Activated CD8-positive, alpha-beta memory T cell treated with anti-CD3 and anti-CD28 coated beads, Interleukin-2, amount 50 U/mL, for 24 hours (primary cell): ENCODE results near the gene KRT9.

Source experiments
- DNase-seq: peaks from one replicate; pipeline ENCODE4 v3.0.0-alpha.2; 2020; ENCODE audit errors: extremely low read depth

Gene KRT9

GRCh38 chr17:41529491-41529915, 42.4 kb downstream of the KRT9 start:
- no peak for DNase-seq

DNA sequence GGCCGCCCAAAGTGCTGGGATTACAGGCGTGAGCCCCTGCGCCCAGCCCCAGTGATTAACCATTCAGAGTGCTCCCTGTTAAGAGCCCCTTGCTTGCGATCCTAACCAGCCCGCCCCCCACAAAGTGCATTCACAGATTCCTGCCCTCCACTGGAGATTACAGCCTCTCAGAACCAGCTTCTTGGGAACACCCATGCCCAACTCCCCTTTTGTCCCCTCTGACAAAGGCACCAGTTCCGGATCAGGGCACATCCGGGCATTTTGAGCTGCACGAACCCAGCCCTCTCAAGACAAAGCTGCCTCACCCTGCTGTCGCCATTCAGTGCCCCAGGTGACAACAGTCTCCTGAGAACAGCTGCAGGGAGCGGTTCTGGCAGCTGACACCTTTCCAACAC, 42.9 kb downstream of the KRT9 start:
- DNase-seq, result no peak

DNA sequence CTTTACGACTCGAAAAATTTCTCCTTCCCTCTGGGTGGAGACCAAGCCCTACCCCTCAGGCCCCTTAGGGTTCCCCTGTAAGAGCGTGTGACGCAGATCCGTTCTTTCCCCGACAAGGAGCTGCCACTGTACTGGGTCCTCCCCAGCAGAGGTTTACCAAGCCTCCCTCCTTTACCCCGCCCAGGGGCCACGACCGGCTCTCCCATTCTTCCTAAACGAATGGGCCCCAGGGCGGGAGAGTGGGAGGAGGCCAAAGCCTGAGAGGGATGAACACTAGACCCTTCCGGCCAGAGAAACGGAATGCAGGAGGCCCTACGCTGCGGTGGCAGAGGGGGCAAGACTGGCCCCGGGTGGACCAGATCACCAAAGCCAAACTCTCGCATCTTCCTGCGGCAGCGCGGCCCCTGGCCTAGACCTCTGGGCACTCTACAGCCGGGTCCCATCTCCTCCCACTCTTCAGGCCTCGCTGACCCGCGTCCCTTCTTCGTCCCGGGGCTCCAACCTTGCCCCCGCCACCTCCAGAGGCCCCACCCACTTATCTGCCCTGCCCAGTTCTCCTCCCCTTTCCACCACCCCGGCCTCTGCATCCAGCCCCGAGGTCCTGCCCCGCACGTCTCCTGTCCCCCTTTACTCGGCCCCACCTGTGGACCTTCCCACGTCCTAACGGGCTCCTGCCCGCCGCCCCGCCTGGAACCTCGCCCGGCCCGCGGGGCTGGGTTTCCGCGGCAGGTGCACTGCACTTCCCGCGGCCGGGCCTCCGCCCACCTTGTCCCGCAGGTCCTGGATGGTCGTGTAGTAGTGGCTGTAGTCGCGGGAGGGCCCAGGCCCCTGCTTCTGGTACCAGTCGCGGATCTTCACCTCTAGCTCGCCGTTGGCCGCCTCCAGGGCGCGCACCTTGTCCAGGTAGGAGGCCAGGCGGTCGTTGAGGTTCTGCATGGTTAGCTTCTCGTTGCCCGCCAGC, 44.5 kb downstream of the KRT9 start:
- DNase-seq, result no peak

DNA sequence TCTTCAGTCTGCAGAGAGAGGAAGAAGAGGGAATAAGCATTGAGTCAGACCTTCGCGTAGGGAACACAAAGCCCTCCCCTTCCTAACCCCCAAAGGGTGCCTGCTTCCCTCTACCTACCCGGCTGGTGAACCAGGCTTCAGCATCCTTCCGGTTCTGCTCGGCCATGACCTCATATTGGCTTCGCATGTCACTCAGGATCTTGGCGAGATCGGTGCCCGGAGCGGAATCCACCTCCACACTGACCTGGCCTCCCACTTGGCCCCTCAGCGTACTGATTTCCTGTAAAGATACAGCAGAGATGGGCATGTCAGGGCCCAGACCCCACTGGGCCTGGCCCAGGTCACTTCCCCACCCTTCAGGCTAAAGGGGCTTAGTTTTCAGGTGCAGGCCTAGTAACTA, 47.6 kb downstream of the KRT9 start:
- no peak for DNase-seq

- no peak for DNase-seq
Measured at GRCh38 chr17:41523787-41524186, 48.1 kb downstream of the KRT9 start.

DNA sequence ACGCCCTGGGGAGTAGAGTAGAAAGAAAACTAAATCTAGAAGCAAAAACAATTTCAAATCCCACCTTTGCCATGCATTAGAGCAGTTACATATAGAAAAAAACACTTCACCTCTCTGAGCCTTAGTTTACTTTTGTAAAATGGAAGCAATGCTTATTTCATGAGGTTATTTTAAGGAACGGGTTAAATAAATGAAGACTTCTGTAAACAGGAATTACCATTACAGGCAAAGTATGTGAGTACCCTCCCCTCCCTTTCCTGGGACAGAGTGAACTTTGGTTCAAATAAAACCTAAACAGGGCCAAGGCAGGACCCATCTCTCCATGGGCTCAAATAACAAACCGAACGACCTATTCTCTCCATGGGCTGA, 48.6 kb downstream of the KRT9 start:
- no peak for DNase-seq

DNA sequence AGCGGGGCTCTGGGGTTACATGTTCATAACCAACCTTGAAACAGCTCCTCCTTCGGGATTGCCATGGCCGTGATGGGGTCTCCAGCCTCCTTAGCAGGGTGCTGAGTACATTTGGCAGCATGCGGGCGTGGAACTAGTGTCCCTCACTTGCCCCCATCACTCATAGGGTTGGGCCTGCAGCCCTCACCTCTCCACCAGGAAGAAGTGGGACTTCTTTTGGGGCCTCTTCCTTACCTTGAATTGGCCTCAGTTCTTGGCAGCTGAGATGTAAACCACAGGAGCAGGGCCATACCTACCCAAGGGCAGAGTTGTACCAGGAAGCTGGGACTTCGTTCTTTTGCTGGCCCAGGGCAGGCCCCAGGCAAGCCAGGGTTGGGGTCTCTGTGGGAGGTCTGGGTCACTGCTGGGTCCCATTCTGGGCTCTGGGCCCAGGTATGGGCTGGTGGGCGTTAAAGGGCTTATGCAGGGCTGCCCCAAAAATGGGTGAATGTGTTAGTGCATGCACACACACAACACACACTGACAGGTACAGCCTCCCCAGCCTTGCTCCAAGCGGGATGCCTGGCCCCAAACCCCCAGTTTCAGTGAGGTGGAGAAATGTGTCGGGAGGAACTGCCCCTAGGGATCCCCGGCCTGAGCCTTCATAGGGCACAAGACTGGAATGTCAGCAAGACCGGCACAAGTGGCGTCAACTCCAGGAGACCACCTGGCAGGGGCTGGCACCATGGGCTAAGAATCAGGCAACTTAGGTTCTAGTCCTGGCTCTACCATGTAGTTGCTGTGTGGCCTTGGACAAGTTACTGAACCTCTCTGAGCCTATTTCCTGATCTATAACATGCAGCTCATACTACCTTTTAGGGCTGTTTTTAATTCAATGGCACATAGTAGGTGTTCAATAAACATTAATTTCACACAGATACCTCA, 49.3 kb downstream of the KRT9 start:
- no peak for DNase-seq

DNA sequence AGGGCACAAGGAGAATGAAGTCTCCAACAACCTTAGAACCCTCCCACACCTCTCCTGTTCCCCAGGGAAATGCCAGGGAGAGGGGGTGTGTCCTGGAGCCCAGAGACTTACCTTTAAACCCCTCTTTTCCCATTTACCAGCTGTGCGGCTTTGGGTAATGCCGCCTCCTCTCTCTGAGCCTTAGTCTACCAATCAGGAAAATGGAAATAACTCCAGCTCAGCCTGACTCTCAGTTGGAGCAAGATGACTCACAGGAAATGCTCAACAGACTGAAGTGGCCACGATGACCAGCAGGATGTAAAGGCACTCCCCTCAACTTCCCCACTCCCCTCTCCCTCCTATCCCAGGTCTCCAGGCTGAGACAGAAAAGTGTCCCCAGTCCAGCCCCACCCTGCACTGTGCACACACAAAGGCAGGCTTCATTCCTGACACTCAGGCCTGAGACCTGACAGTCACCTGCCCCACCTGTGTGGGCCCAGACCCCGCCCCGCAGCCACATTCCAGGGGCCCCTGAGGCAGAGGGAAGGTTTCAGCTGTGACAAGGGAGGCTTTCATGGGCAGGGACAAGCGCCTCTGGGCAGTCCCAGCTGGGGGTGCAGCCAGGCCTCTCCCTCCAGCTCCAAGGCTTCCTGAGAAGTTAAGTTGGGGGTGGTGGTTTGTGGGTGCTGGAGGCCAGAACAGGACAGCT, 50.1 kb downstream of the KRT9 start:
- DNase-seq, result no peak

GRCh38 chr17:41520821-41521521, 50.9 kb downstream of the KRT9 start:
- DNase-seq, result no peak

DNA sequence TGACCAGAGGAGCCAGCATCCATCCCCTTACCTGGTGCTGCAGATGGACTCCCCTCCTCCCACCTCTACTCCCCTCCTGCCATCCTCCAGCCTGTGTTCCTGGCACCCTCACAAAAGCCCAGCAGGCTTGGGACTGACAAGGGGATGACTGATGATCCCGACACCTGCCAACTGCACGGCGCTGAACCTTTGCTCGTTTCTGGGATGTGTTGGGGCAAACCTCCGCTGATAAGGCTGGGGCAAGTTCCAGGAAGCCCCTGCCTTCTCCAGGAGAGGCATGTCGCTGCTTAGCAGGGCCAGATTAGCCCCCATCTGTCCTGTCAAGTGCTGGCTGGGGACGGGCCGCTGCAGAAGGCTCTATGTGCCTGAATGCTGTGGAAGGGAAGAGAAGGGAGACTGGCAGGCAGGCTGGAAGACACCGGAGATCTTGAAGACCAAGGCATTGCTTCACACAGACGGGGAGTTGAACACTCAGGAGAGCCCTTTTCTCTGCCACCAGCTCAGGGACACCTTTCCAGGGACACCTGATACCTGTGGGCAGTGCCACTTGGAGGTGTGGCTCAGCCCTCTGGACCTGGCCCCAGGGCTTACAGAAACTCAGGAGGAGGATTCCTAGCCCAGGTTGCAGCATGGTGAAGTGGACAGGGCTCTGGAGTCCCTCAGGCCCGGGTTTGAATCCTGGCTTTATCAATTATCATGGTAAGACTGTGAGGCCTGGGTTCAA, 52.2 kb downstream of the KRT9 start:
- DNase-seq, result no peak

DNA sequence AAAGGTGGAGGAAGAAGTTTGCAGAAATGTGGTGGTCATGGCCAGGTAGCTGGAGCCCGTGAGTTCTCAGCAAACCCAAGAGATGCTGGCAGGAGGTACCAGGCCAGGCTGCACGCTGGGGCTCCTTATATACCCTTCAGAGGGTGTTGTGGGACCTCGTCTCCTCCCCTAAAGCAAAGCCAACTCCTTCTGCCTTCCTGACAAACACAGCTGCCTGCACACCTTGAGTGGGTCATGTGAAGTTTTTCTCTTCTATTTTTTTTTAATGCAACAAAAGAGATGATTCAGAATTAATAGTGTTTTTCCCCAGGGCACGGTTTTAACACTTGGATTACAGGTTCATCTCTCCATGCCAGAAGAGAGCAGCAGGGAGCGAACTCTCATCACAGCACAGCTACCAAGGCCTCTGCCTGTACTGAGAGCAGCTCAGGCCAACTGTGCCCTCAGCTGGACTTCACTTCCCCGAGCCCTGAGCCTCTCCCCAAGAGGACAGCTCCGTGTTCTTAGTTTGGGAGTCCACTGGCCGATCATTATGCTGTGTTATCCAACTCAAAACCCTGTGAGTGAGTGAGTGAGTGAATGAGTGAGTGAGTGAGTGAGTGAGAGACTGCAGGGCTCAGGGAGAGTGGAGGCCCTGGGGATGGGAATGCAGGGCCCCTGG, 52.9 kb downstream of the KRT9 start, which contains the start of gene KRT15:
Gene KRT15 (minus strand): TSS at position 102 of the 661 bp plus-strand sequence. CDS start 63 bp downstream, at position 39.
- DNase-seq, result no peak

DNA sequence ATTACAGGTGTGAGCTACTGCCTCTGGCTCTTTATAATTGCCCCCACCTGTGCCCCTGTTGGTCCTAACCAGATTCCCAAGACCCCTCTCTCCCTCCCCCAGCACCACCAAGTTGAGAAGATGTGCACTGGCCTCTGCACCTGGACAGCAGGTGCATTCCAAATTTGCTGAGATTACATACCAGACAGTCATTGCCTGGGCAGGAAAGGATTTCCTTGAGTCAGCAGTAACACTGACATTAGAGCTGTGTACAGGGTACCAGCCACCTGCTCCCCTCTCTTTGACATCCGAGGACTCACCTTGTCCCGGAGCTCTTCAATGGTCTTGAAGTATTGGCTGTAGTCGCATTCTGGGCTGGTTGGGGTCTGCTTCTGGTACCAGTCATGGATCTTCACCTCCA, 53.8 kb downstream of the KRT9 start:
- DNase-seq, result no peak

DNA sequence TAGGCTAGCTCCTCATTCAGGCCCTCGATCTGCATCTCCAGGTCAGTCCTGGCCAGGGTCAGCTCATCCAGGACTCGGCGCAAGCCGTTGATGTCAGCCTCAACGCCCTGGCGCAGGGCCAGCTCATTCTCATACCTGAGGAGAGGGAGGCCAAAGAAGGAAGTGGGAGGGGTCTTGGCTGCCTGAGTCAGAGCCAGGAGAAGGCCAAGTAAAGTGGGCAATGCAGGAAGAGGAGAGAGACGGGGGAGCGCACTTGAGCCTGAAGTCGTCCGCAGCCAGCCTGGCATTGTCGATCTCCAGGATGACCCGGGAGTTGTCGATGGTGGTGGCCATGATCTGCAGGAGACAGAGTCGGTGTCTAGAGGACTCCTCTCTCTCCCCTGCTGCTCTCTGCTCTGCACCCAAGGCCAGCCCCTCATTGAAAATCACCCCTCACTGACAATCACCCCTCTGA, 55.0 kb downstream of the KRT9 start:
- DNase-seq, result no peak

DNA sequence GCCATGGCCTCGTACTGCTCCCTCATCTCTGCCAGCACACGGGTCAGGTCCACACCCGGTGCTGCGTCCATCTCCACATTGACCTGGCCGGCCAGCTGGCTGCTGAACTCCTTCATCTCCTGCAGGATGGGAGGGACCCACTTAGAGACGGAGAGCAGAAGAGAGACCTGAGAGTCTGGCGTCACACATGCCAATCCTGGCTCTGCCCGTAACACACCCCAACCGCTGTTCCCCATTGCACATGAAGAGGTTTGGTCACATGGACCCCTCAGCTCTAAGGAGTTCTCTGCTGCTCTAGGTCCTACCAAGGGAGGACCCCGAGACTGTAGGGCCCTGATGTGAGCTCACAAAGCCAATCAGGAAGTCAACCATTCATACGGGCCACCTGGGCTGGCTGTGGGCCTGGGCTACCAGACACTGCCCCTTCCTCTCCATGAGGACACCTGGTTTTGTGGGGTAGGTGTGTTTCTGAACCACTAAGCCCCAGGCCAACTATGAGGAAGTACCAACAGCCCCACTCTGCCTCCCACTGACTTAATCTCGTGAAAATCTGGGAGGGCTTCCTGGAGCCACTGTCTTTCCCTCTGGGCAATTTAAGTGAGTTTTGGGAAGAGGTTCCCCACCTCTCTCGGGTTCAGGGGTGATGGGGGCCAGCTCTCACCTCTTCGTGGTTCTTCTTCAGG, 55.6 kb downstream of the KRT9 start:
- no peak for DNase-seq
